Transverse colon (tissue), 4 donors: ENCODE data around the gene ATP1A3. TPM values are rescaled to one million over a fixed set of nuclear protein-coding genes. Genes with fewer than 3 reads are reported as not detected.
"Not testable (repeated sequence)": the region's sequence is repeated elsewhere in the genome, so short reads cannot be mapped to it uniquely, and the experiment has no call there.

Source experiments
- DNase-seq: peaks from one replicate; pipeline ENCODE4 v3.0.0-alpha.2; 2019
- H3K27ac ChIP-seq, 4 donors: fragments of 200-600 bp; sonication (generic); 2 replicates each; pipeline ENCODE4 v1.5.1; 2016 to 2018; ENCODE audit warnings: inconsistent platforms in 4 of 4
- H3K27me3 ChIP-seq: fragments of 200-600 bp; sonication (generic); 2 replicates; pipeline ENCODE4 v1.5.1; 2017; ENCODE audit warnings: inconsistent platforms
- H3K36me3 ChIP-seq, 4 donors: fragments of 200-600 bp; sonication (generic); 2 replicates each; pipeline ENCODE4 v1.5.1; 2017 to 2019; ENCODE audit warnings: inconsistent platforms in 4 of 4
- H3K4me1 ChIP-seq, 4 donors: fragments of 200-600 bp; sonication (generic); 2 replicates each; pipeline ENCODE4 v1.5.1; 2017 to 2020; ENCODE audit warnings: inconsistent platforms in 4 of 4
- H3K4me3 ChIP-seq, 4 donors: fragments of 200-600 bp; sonication (generic); 1 replicate in 1 of 4; 2 replicates in 3 of 4; pipeline versions ENCODE4 v1.5.1 to v1.6.1; 2017 to 2019; ENCODE audit warnings: inconsistent platforms in 4 of 4
- H3K9me3 ChIP-seq, 2 donors: fragments of 200-600 bp; sonication (generic); 2 replicates each; pipeline ENCODE4 v1.5.1; 2017 to 2019; ENCODE audit warnings: inconsistent platforms in 2 of 2
- CTCF ChIP-seq, 5 experiments: fragments of 200-600 bp in 3 of 5; fragments of 450-650 bp in 2 of 5; sonication (generic) in 3 of 5; IDR thresholded peaks; 1 replicate in 2 of 5; 2 replicates in 3 of 5; pipeline ENCODE4 v1.5.1; 2016 to 2017; ENCODE audit warnings: antibody characterized with exemption in 5 of 5, inconsistent platforms in 3 of 5, mild to moderate bottlenecking in 2 of 5, moderate library complexity in 1 of 5
- EP300 ChIP-seq: sonication (generic); formaldehyde crosslinking; IDR thresholded peaks from one replicate; pipeline ENCODE4 v1.6.1; 2017; ENCODE audit warnings: antibody characterized with exemption, low read depth
- POLR2A ChIP-seq: fragments of 450-650 bp; IDR thresholded peaks from one replicate; pipeline ENCODE4 v1.6.1; 2016; ENCODE audit warnings: antibody characterized with exemption, mild to moderate bottlenecking, moderate library complexity
- POLR2AphosphoS5 ChIP-seq, 3 donors: sonication (generic); formaldehyde crosslinking; IDR thresholded peaks; one replicate each; pipeline ENCODE4 v1.6.1; 2016; ENCODE audit warnings: antibody characterized with exemption in 3 of 3
- WGBS, 2 donors: methylation state at CpG; one replicate each; pipeline ENCODE4 v1.1.5; 2018; ENCODE audit warnings: low coverage in 1 of 2; 5-methylcytosine and 5-hydroxymethylcytosine counted together
- in situ Hi-C, 4 donors: fragments of 200-750 bp; cut with MboI; loops; one replicate each; pipeline versions ENCODE4 v1.15.0 to v1.15.1; 2017; ENCODE audit warnings: low sequenced_read_pairs in 3 of 4, low pct_ligation_motif_present in 1 of 4, low pct_unique_long_range_greater_than_20kb in 1 of 4
- intact Hi-C: fragments of 100-400 bp; cut with DNase I; formaldehyde crosslinking; loops from one replicate; pipeline ENCODE4 v1.15.1; 2023; ENCODE audit warnings: low total_unique reads
- total RNA-seq, 4 donors: library from RNA; depleted of rRNA; stranded (reverse); fragments of >200 nt; gene quantifications; one replicate each; pipeline ENCODE4 v1.1.0, GENCODE V29; 2016

Gene ATP1A3
- 1 to 10 TPM in 2 of 4 donors, under 1 TPM in 1, not detected in 1; 0.20 to 1.1 (median 1.1) TPM for total RNA-seq

GRCh38 chr19:41993612-41994483, at the start of gene ATP1A3:
Gene ATP1A3, minus strand, starts transcription at chr19:41994230. Its CDS starts 154 bp downstream, at chr19:41994076.
- peak; percentile 52 for DNase-seq
- H3K4me3 ChIP-seq = peak within 1 kb of the TSS; percentile 3 to 47 (median 36)
- H3K9me3 ChIP-seq = no peaks in the 10 kb centered on the region
- H3K4me1 ChIP-seq = peaks cover 5 to 23% (median 14%) of the 10 kb centered on the region in 4 donors
- in situ Hi-C loops = no loop called here
- H3K27me3 ChIP-seq = peaks cover 85% of the 10 kb centered on the region
- WGBS, 2 donors = 0% methylated on average over 24 of the region's 84 CpGs; no CpG with 5 or more reads in 1 of the 2 donors
- no peak within 1 kb of the TSS for H3K27ac ChIP-seq
- intact Hi-C loops = loop anchor here (5.0 kb wide), 1 partner anchor 507 kb away; no protein-coding TSS in a partner anchor
- H3K36me3 ChIP-seq = no peaks in the 10 kb centered on the region
- no peak for TF ChIP-seq POLR2A
- no peak for TF ChIP-seq EP300

GRCh38 chr19:42042455-42043170, 48.6 kb upstream of the ATP1A3 start:
- TF ChIP-seq EP300 (no peak), POLR2A (no peak)
- H3K27me3 ChIP-seq = no peaks in the 10 kb centered on the region
- H3K4me3 ChIP-seq = no peak overlapping the region
- WGBS, 2 donors = 92 to 100% methylated on average over 1 to 30 of the region's 30 CpGs
- DNase-seq = no peak
- intact Hi-C loops = no loop called here
- in situ Hi-C loops = no loop called here
- no peaks in the 10 kb centered on the region for H3K36me3 ChIP-seq
- no peaks in the 10 kb centered on the region for H3K9me3 ChIP-seq
- H3K27ac ChIP-seq = no peak overlapping the region
- H3K4me1 ChIP-seq = no peaks in the 10 kb centered on the region

GRCh38 chr19:42040491-42040890, 46.5 kb upstream of the ATP1A3 start:
- in situ Hi-C loops, H3K4me3 ChIP-seq, H3K27me3 ChIP-seq, H3K36me3 ChIP-seq, H3K4me1 ChIP-seq, intact Hi-C loops, H3K27ac ChIP-seq, DNase-seq, H3K9me3 ChIP-seq: not testable (repeated sequence)
- WGBS, 2 donors = 86 to 88% methylated on average over 8 to 9 of the region's 9 CpGs

- DNase-seq = no peak
- H3K4me1 ChIP-seq = no peaks in the 10 kb centered on the region
- H3K27me3 ChIP-seq = no peaks in the 10 kb centered on the region
- H3K36me3 ChIP-seq = no peaks in the 10 kb centered on the region
- H3K4me3 ChIP-seq = no peak overlapping the region
- H3K27ac ChIP-seq = no peak overlapping the region
- in situ Hi-C loops (no loop called here), intact Hi-C loops (no loop called here)
- no peaks in the 10 kb centered on the region for H3K9me3 ChIP-seq
- no peak for TF ChIP-seq EP300
- no peak for TF ChIP-seq POLR2AphosphoS5 (IDR thresholded peaks at IDR 0.05)
- no peak for TF ChIP-seq CTCF (IDR thresholded peaks at IDR 0.05)
- no peak for TF ChIP-seq POLR2A
Observed at GRCh38 chr19:42040031-42040430, 46.0 kb upstream of the ATP1A3 start.

GRCh38 chr19:42038666-42039065, 44.6 kb upstream of the ATP1A3 start:
- Histone ChIP-seq H3K27me3 (no peaks in the 10 kb centered on the region), H3K4me3 (no peak overlapping the region), H3K36me3 (no peaks in the 10 kb centered on the region), H3K9me3 (no peaks in the 10 kb centered on the region), H3K27ac (no peak overlapping the region), H3K4me1 (no peaks in the 10 kb centered on the region)
- TF ChIP-seq POLR2A (no peak), POLR2AphosphoS5 (IDR thresholded peaks at IDR 0.05) (no peak), CTCF (IDR thresholded peaks at IDR 0.05) (no peak), EP300 (no peak)
- in situ Hi-C loops (no loop called here), intact Hi-C loops (no loop called here)
- WGBS, 2 donors = 60 to 71% methylated on average over 1 to 6 of the region's 6 CpGs
- no peak for DNase-seq
